ENCODE data around the gene NRROS.

- no peak for TF ChIP-seq TCF12 (IDR thresholded peaks at IDR 0.05)
- TF ChIP-seq TCF12 (CRISPR knock-in tag; IDR thresholded peaks at IDR 0.05), result no peak
- no peak for TF ChIP-seq ZNF644 (CRISPR knock-in tag; IDR thresholded peaks at IDR 0.05; ENCODE audit: low read depth)
- no peak for TF ChIP-seq SCMH1 (CRISPR knock-in tag; IDR thresholded peaks at IDR 0.05; ENCODE audit: borderline replicate concordance)
- no peak for TF ChIP-seq NR2F6 (IDR thresholded peaks at IDR 0.05)
- TF ChIP-seq NR2F6 (CRISPR knock-in tag; IDR thresholded peaks at IDR 0.05), result no peak
- no peak for TF ChIP-seq NR0B2 (CRISPR knock-in tag; IDR thresholded peaks at IDR 0.05)
- no peak for TF ChIP-seq SRF (IDR thresholded peaks at IDR 0.05; ENCODE audit: low read depth, low read length)
Measured at GRCh38 chr3:196620684-196621083, 18.8 kb upstream of the NRROS start.

Data from HepG2 (cell line).